ENCODE data around the gene SAMD7.

Gene SAMD7

GRCh38 chr3:169868369-169868768, 43.0 kb upstream of the SAMD7 start:
- no peak overlapping the region for H3K4me3 ChIP-seq (ENCODE audit: control insufficient read depth, low read depth, low read length)
- TF ChIP-seq CTCF (IDR thresholded peaks at IDR 0.05; ENCODE audit: control insufficient read depth, insufficient read depth, low read depth, low read length, missing control alignments), result no peak
- no peak for DNase-seq (ENCODE audit: low read depth)

GRCh38 chr3:169869484-169870220, 41.7 kb upstream of the SAMD7 start, which contains the start of gene LRRC31:
Gene LRRC31, minus strand, starts transcription at chr3:169869935. Its CDS starts 128 bp downstream, at chr3:169869807.
- DNase-seq (ENCODE audit: low read depth), result no peak
- no peak within 1 kb of the TSS for H3K4me3 ChIP-seq (ENCODE audit: control insufficient read depth, low read depth, low read length)

GRCh38 chr3:169871129-169871886, 40.1 kb upstream of the SAMD7 start:
- no peak overlapping the region for H3K4me3 ChIP-seq (ENCODE audit: control insufficient read depth, low read depth, low read length)
- DNase-seq (ENCODE audit: low read depth), result no peak
- TF ChIP-seq CTCF (IDR thresholded peaks at IDR 0.05; ENCODE audit: control insufficient read depth, insufficient read depth, low read depth, low read length, missing control alignments), result no peak

More at GRCh38 chr3:169869484-169870220, 41.7 kb upstream of the SAMD7 start, which contains the start of gene LRRC31:
- TF ChIP-seq CTCF (IDR thresholded peaks at IDR 0.05; ENCODE audit: control insufficient read depth, insufficient read depth, low read depth, low read length, missing control alignments), result no peak

GRCh38 chr3:169879013-169879557, 32.3 kb upstream of the SAMD7 start:
- no peak overlapping the region for H3K4me3 ChIP-seq (ENCODE audit: control insufficient read depth, low read depth, low read length)
- DNase-seq (ENCODE audit: low read depth), result no peak
- TF ChIP-seq CTCF (IDR thresholded peaks at IDR 0.05; ENCODE audit: control insufficient read depth, insufficient read depth, low read depth, low read length, missing control alignments), result no peak

GRCh38 chr3:169879845-169880575, 31.4 kb upstream of the SAMD7 start:
- TF ChIP-seq CTCF (IDR thresholded peaks at IDR 0.05; ENCODE audit: control insufficient read depth, insufficient read depth, low read depth, low read length, missing control alignments), result no peak
- no peak overlapping the region for H3K4me3 ChIP-seq (ENCODE audit: control insufficient read depth, low read depth, low read length)

GRCh38 chr3:169880576-169881250, 30.7 kb upstream of the SAMD7 start:
- no peak overlapping the region for H3K4me3 ChIP-seq (ENCODE audit: control insufficient read depth, low read depth, low read length)
- no peak for TF ChIP-seq CTCF (IDR thresholded peaks at IDR 0.05; ENCODE audit: control insufficient read depth, insufficient read depth, low read depth, low read length, missing control alignments)
- no peak for DNase-seq (ENCODE audit: low read depth)

More at GRCh38 chr3:169879845-169880575, 31.4 kb upstream of the SAMD7 start:
- DNase-seq (ENCODE audit: low read depth), result no peak
